ENCODE results near the gene NKAIN2. TPM values are rescaled to one million over a fixed set of nuclear protein-coding genes. Genes with fewer than 3 reads are reported as not detected.

NKAIN2 gene
- polyA plus RNA-seq, 1 of the 3 experiments (the other 2 are of a cell fraction): not detected

DNA sequence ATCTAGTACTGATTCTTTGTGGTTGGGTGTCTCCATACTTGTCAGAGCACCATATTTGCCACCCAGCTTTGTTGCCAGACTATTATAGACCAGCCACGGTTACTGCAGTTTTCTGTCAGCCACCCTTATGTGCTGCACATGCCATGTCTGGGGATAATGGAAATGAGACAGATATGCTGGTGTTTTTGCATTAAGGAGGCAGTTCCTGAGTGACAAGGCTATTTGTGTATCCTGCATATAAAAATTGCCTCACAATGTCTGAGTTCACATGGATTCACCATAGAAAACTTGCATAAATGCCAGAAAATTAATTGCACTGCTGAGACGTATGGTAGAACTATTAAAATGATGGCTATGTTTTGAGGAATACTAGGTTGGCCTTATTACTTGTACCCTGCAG lies 51.8 kb downstream of the NKAIN2 start:
- H3K27me3 ChIP-seq (ENCODE audit: insufficient read depth): no peaks in the 10 kb centered on the region; the same call in 1 of the 2 replicates
- POLR2A ChIA-PET: no interaction called here
- no peak overlapping the region for H3K4me3 ChIP-seq (ENCODE audit: low read depth in 2 of 2, low read length in 1 of 2)
- no peaks in the 10 kb centered on the region for H3K9me3 ChIP-seq
- no peaks in the 10 kb centered on the region for H3K79me2 ChIP-seq (ENCODE audit: insufficient read depth)
- DNase-seq: no peak
- CTCF ChIA-PET: no interaction called here
- no peak overlapping the region for H3K9ac ChIP-seq
- WGBS (ENCODE audit: low lambda C conversion rate): 4% methylated on average over 2 of the region's 2 CpGs
- H2AFZ ChIP-seq (ENCODE audit: low read depth): no peak overlapping the region
- no peaks in the 10 kb centered on the region for H3K36me3 ChIP-seq (replicated peaks in 1 of 2; ENCODE audit: control insufficient read depth in 1 of 2, insufficient read depth in 2 of 2, low read length in 1 of 2)
- H4K20me1 ChIP-seq (ENCODE audit: insufficient read depth): no peaks in the 10 kb centered on the region
- no peaks in the 10 kb centered on the region for H3K9me2 ChIP-seq
- H3K4me2 ChIP-seq: no peak overlapping the region
- no peaks in the 10 kb centered on the region for H3K4me1 ChIP-seq (ENCODE audit: control insufficient read depth in 1 of 2, insufficient read depth in 2 of 2, low read depth in 1 of 2, low read length in 1 of 2)
- H3F3A ChIP-seq (replicated peaks; ENCODE audit: insufficient read depth): no peaks in the 10 kb centered on the region
- no peak for TF ChIP-seq JUND (IDR thresholded peaks at IDR 0.05)
- no peak overlapping the region for H3K27ac ChIP-seq (ENCODE audit: low read depth in 2 of 2, low read length in 1 of 2)

DNA sequence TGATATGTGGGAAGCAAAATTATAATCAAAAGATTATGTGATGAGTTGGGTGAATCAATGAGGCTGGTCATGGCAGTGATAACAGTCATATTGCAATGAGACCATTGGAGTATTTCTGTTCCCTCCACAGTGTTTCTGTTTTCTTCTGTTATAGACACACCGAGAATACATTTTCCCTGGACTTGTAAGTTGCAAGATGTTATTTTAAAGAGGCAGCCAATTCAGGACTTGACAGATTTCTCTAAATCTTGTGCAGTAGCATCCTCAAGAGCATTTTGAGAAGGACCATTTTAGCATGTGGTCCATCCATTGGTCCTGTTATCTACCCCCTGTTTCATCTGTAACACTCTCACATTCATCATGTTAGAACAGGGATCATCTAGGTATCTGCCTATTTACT lies 55.6 kb downstream of the NKAIN2 start:
- 0% methylated on average over 1 of the region's 1 CpG for WGBS (ENCODE audit: low lambda C conversion rate)
- Histone ChIP-seq H3K4me2 (no peak overlapping the region), H2AFZ (ENCODE audit: low read depth) (no peak overlapping the region), H3K36me3 (replicated peaks in 1 of 2; ENCODE audit: control insufficient read depth in 1 of 2, insufficient read depth in 2 of 2, low read length in 1 of 2) (no peaks in the 10 kb centered on the region), H3K9me2 (no peaks in the 10 kb centered on the region), H3K9me3 (no peaks in the 10 kb centered on the region), H3K79me2 (ENCODE audit: insufficient read depth) (no peaks in the 10 kb centered on the region), H3F3A (replicated peaks; ENCODE audit: insufficient read depth) (no peaks in the 10 kb centered on the region), H3K4me3 (ENCODE audit: low read depth in 2 of 2, low read length in 1 of 2) (no peak overlapping the region), H3K27ac (ENCODE audit: low read depth in 2 of 2, low read length in 1 of 2) (no peak overlapping the region), H3K9ac (no peak overlapping the region), H3K27me3 (ENCODE audit: insufficient read depth) (no peaks in the 10 kb centered on the region; the same call in 1 of the 2 replicates), H3K4me1 (ENCODE audit: control insufficient read depth in 1 of 2, insufficient read depth in 2 of 2, low read depth in 1 of 2, low read length in 1 of 2) (no peaks in the 10 kb centered on the region), H4K20me1 (ENCODE audit: insufficient read depth) (no peaks in the 10 kb centered on the region)
- DNase-seq: no peak
- POLR2A ChIA-PET: no interaction called here
- CTCF ChIA-PET: no interaction called here
- TF ChIP-seq ELF1 (IDR thresholded peaks at IDR 0.05) (no peak), GATA2 (CRISPR knock-in tag; IDR thresholded peaks at IDR 0.05) (no peak), RCOR1 (IDR thresholded peaks at IDR 0.05; ENCODE audit: low read length) (no peak), SMC3 (IDR thresholded peaks at IDR 0.05; ENCODE audit: low read depth, low read length) (no peak), NRF1 (IDR thresholded peaks at IDR 0.05; ENCODE audit: low read depth, low read length) (no peak), TEAD4 (IDR thresholded peaks at IDR 0.05; ENCODE audit: borderline replicate concordance, insufficient read depth) (no peak), MXI1 (IDR thresholded peaks at IDR 0.05; ENCODE audit: low read depth, low read length) (no peak)
- TF ChIP-seq, protein P1, sequence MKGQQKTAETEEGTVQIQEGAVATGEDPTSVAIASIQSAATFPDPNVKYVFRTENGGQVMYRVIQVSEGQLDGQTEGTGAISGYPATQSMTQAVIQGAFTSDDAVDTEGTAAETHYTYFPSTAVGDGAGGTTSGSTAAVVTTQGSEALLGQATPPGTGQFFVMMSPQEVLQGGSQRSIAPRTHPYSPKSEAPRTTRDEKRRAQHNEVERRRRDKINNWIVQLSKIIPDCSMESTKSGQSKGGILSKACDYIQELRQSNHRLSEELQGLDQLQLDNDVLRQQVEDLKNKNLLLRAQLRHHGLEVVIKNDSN (IDR thresholded peaks at IDR 0.05; ENCODE audit: borderline replicate concordance, low read depth): no peak
- TF ChIP-seq, protein P2, sequence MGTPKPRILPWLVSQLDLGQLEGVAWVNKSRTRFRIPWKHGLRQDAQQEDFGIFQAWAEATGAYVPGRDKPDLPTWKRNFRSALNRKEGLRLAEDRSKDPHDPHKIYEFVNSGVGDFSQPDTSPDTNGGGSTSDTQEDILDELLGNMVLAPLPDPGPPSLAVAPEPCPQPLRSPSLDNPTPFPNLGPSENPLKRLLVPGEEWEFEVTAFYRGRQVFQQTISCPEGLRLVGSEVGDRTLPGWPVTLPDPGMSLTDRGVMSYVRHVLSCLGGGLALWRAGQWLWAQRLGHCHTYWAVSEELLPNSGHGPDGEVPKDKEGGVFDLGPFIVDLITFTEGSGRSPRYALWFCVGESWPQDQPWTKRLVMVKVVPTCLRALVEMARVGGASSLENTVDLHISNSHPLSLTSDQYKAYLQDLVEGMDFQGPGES (IDR thresholded peaks at IDR 0.05; ENCODE audit: low read depth, low read length): no peak
- TF ChIP-seq, protein P3, sequence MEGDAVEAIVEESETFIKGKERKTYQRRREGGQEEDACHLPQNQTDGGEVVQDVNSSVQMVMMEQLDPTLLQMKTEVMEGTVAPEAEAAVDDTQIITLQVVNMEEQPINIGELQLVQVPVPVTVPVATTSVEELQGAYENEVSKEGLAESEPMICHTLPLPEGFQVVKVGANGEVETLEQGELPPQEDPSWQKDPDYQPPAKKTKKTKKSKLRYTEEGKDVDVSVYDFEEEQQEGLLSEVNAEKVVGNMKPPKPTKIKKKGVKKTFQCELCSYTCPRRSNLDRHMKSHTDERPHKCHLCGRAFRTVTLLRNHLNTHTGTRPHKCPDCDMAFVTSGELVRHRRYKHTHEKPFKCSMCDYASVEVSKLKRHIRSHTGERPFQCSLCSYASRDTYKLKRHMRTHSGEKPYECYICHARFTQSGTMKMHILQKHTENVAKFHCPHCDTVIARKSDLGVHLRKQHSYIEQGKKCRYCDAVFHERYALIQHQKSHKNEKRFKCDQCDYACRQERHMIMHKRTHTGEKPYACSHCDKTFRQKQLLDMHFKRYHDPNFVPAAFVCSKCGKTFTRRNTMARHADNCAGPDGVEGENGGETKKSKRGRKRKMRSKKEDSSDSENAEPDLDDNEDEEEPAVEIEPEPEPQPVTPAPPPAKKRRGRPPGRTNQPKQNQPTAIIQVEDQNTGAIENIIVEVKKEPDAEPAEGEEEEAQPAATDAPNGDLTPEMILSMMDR (IDR thresholded peaks at IDR 0.05): no peak

Data from SK-N-SH (cell line).